ENCODE data around the gene PRKD2.
"Not testable (repeated sequence)": the region's sequence is repeated elsewhere in the genome, so short reads cannot be mapped to it uniquely, and the experiment has no call there.

PRKD2 gene

DNA sequence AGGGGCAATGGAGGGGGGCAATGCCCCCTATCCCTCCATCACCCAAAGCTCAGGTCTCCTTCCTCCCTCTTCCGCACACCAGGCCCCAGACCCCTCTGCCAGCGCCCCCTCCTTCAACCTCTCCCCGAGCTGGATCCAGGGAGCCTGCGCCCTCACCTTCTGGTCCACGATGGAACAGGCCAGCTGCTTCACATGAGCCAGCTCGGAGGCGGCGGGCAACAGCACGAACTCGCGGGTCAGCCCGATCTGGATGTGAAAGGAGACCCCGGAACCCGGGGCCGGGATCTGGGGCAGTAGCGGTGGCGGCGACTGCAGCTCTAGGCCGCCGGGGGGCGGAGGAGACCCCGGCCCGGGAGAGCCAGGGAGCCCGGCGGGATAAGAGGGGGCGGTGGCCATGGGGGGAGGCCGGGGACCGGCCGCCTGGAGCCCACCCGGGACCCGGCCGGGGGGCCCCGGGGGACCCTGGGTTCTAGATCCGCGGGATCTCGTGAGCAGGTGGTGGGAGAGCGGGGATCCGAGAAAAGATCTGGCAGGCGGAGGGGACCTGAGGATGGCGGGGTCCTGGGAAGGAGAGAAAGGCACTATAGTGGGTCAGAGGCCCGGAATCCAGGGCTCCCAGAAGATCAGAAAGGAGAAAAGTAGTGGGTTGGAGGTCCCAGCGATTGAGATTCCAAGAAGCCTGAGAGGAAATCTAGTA, 791 bp downstream of the PRKD2 start:
- TF ChIP-seq, protein P1, sequence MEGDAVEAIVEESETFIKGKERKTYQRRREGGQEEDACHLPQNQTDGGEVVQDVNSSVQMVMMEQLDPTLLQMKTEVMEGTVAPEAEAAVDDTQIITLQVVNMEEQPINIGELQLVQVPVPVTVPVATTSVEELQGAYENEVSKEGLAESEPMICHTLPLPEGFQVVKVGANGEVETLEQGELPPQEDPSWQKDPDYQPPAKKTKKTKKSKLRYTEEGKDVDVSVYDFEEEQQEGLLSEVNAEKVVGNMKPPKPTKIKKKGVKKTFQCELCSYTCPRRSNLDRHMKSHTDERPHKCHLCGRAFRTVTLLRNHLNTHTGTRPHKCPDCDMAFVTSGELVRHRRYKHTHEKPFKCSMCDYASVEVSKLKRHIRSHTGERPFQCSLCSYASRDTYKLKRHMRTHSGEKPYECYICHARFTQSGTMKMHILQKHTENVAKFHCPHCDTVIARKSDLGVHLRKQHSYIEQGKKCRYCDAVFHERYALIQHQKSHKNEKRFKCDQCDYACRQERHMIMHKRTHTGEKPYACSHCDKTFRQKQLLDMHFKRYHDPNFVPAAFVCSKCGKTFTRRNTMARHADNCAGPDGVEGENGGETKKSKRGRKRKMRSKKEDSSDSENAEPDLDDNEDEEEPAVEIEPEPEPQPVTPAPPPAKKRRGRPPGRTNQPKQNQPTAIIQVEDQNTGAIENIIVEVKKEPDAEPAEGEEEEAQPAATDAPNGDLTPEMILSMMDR (IDR thresholded peaks at IDR 0.05; ENCODE audit: low read depth, low read length): peak; percentile 20; the same call in 1 of the 2 replicates
- TF ChIP-seq EZH2phosphoT487 (IDR thresholded peaks at IDR 0.05; ENCODE audit: low read depth): no peak
- H3K27me3 ChIP-seq (ENCODE audit: low read depth, low read length): no peaks in the 10 kb centered on the region
- peak overlapping the region; percentile 93 for H3K9ac ChIP-seq (ENCODE audit: low read length)
- peak overlapping the region; percentile 94 for H3K4me3 ChIP-seq (ENCODE audit: low read length)
- H3K27ac ChIP-seq (ENCODE audit: low read length): peak overlapping the region; percentile 66
- H2AFZ ChIP-seq (ENCODE audit: low read depth, low read length): no peak overlapping the region
- H3K79me2 ChIP-seq (ENCODE audit: low read length): peaks cover 24% of the 10 kb centered on the region
- peaks cover 15% of the 10 kb centered on the region for H3K36me3 ChIP-seq (replicated peaks; ENCODE audit: low read depth, low read length)
- H4K20me1 ChIP-seq (ENCODE audit: insufficient read depth, low read length): peaks cover 5% of the 10 kb centered on the region; the same call in 1 of the 2 replicates
- peaks cover 42% of the 10 kb centered on the region for H3K4me1 ChIP-seq (ENCODE audit: low read length)
- H3K4me2 ChIP-seq (ENCODE audit: low read length): peak overlapping the region; percentile 95
- no peaks in the 10 kb centered on the region for H3K9me3 ChIP-seq (ENCODE audit: insufficient read depth, low read length)

DNA sequence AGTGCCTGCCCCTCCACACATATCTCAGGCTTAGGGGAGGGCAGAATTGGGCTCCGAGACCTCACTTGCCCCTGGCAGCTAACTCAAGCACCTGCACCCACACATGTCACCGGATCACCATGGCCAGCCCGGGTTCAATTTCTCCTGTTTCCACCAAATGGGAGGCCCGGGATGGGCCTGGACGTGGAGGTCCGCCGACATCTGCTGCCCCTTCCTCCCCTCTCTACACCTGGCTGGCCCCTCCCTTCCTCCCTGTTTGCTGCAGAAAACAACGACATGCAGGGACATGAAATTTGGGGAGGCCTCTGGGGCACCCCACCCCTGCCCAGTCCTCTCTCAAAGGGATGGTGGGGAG, 1.3 kb downstream of the PRKD2 start:
- H3K36me3 ChIP-seq (replicated peaks; ENCODE audit: low read depth, low read length): peaks cover 18% of the 10 kb centered on the region
- TF ChIP-seq EZH2phosphoT487 (IDR thresholded peaks at IDR 0.05; ENCODE audit: low read depth): no peak
- TF ChIP-seq, protein P1 (IDR thresholded peaks at IDR 0.05; ENCODE audit: low read depth, low read length): no peak
- peak overlapping the region; percentile 93 for H3K9ac ChIP-seq (ENCODE audit: low read length)
- H3K9me3 ChIP-seq (ENCODE audit: insufficient read depth, low read length): no peaks in the 10 kb centered on the region
- peak overlapping the region; percentile 94 for H3K4me3 ChIP-seq (ENCODE audit: low read length)
- peaks cover 5% of the 10 kb centered on the region; the same call in 1 of the 2 replicates for H4K20me1 ChIP-seq (ENCODE audit: insufficient read depth, low read length)
- H3K79me2 ChIP-seq (ENCODE audit: low read length): peaks cover 24% of the 10 kb centered on the region
- no peak overlapping the region for H2AFZ ChIP-seq (ENCODE audit: low read depth, low read length)
- H3K4me2 ChIP-seq (ENCODE audit: low read length): peak overlapping the region; percentile 95
- H3K27me3 ChIP-seq (ENCODE audit: low read depth, low read length): no peaks in the 10 kb centered on the region
- H3K27ac ChIP-seq (ENCODE audit: low read length): peak overlapping the region; percentile 66
- H3K4me1 ChIP-seq (ENCODE audit: low read length): peaks cover 42% of the 10 kb centered on the region

DNA sequence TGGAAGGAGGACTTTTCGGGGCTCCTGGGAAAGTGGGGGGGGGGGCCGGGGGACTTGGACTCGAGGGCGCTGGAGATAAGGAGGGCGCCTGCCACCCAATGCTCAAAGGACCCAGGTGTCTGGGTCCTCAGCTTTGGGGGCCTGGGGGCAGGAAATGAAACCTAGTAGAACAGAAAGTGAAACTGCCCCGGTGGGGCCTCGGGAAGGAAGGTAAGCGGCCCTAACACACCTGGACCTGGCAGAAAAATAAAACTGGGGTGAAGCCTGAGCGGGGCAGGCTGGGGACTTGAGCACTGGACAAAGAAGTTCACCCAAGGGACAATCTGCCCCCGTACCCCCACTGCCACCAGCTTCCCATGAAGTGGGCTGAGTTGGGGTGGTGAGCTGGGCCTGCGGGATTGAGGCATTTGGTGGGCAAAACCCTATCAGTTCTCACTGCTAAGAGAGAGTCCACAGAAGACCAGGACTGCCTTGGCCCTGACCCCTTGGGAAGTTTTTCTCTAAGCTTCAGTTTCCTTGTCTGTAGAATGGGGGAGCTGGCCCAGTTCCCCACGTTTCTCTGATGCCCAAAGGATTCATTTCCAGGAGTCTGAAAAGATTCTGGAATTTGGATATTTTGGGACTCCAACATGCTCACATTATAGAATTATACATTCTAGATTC, 2.3 kb downstream of the PRKD2 start:
- Histone ChIP-seq H3K4me3 (ENCODE audit: low read length) (peak overlapping the region; percentile 94), H4K20me1 (ENCODE audit: insufficient read depth, low read length) (peaks cover 5% of the 10 kb centered on the region; the same call in 1 of the 2 replicates), H3K4me2 (ENCODE audit: low read length) (peak overlapping the region; percentile 95), H3K4me1 (ENCODE audit: low read length) (peaks cover 32% of the 10 kb centered on the region), H2AFZ (ENCODE audit: low read depth, low read length) (no peak overlapping the region), H3K79me2 (ENCODE audit: low read length) (peaks cover 24% of the 10 kb centered on the region), H3K36me3 (replicated peaks; ENCODE audit: low read depth, low read length) (peaks cover 22% of the 10 kb centered on the region), H3K9me3 (ENCODE audit: insufficient read depth, low read length) (no peaks in the 10 kb centered on the region), H3K27ac (ENCODE audit: low read length) (peak overlapping the region; percentile 66), H3K27me3 (ENCODE audit: low read depth, low read length) (no peaks in the 10 kb centered on the region), H3K9ac (ENCODE audit: low read length) (peak overlapping the region; percentile 93)
- TF ChIP-seq EZH2phosphoT487 (IDR thresholded peaks at IDR 0.05; ENCODE audit: low read depth): no peak
- TF ChIP-seq, protein P1 (IDR thresholded peaks at IDR 0.05; ENCODE audit: low read depth, low read length): no peak

DNA sequence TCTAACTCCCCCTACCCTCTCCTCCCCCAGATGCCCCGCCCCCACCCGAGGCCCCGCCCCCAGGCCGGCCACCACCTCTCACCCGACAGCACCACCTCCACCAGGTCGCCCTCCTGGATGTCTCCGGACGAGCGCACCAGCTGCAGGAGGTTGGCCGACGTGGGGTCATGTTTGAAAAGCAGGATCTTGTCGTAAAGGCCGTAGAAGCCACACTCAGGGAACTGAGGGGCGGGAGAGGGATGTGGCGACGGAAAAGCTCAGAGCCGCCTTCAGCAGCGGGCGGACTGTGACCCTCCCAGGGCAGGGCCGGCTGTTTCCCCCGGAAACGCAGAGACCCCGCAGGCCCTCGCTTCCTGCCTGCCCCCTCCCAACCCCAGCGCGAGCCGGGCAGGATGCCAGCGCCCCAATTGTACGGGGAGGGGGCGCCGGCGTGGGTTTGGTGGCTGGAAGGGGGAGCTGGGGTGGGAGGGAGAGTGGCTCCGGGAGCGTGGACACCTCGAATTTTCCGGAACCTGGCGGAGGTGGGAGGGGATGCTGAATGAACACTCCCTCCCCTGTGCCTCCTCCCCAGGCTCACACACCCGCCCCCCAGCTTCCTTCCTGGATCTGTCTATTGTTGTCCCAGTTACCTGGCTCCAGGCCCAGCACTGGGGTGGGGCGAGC, 3.0 kb downstream of the PRKD2 start:
- peaks cover 24% of the 10 kb centered on the region for H3K79me2 ChIP-seq (ENCODE audit: low read length)
- peaks cover 17% of the 10 kb centered on the region for H3K36me3 ChIP-seq (replicated peaks; ENCODE audit: low read depth, low read length)
- peak overlapping the region; percentile 66 for H3K27ac ChIP-seq (ENCODE audit: low read length)
- TF ChIP-seq, protein P1 (IDR thresholded peaks at IDR 0.05; ENCODE audit: low read depth, low read length): no peak
- no peak for TF ChIP-seq EZH2phosphoT487 (IDR thresholded peaks at IDR 0.05; ENCODE audit: low read depth)
- H3K27me3 ChIP-seq (ENCODE audit: low read depth, low read length): no peaks in the 10 kb centered on the region
- H3K9me3 ChIP-seq (ENCODE audit: insufficient read depth, low read length): no peaks in the 10 kb centered on the region
- H3K4me1 ChIP-seq (ENCODE audit: low read length): peaks cover 25% of the 10 kb centered on the region
- H4K20me1 ChIP-seq (ENCODE audit: insufficient read depth, low read length): peaks cover 5% of the 10 kb centered on the region; the same call in 1 of the 2 replicates
- peak overlapping the region; percentile 94 for H3K4me3 ChIP-seq (ENCODE audit: low read length)
- H2AFZ ChIP-seq (ENCODE audit: low read depth, low read length): no peak overlapping the region
- peak overlapping the region; percentile 95 for H3K4me2 ChIP-seq (ENCODE audit: low read length)
- peak overlapping the region; percentile 93 for H3K9ac ChIP-seq (ENCODE audit: low read length)

DNA sequence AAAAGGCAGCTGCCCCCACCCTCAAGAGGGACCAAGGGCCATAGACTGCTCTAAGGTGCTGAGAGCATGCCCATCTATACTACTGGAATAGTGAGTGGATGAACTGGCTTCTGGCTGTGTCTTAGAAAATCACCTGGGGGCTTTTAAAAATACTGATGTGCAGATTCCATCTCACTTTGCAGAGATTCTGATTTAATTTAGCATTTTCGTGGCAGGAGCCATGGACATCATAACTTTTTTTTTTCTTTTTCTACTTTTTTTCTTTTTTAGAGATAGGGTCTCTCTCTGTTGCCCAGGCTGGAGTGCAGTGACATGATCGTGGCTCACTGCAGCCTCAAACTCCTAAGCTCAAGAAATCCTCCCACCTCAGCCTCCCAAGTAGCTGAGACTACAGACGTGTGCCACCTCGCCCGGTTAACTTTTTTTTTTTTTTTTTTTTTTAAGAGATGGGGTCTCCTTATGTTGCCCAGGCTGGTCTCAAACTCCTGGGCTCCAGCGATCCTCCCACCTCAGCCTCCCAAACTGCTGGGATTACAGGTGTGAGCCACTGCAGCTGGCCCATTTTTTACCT, 4.1 kb downstream of the PRKD2 start:
- not testable (repeated sequence) for H2AFZ ChIP-seq (ENCODE audit: low read depth, low read length); H3K9me3 ChIP-seq (ENCODE audit: insufficient read depth, low read length); H3K4me2 ChIP-seq (ENCODE audit: low read length); H4K20me1 ChIP-seq (ENCODE audit: insufficient read depth, low read length); H3K27me3 ChIP-seq (ENCODE audit: low read depth, low read length); H3K9ac ChIP-seq (ENCODE audit: low read length); H3K4me3 ChIP-seq (ENCODE audit: low read length); H3K27ac ChIP-seq (ENCODE audit: low read length)
- peaks cover 15% of the 10 kb centered on the region for H3K4me1 ChIP-seq (ENCODE audit: low read length)
- peaks cover 19% of the 10 kb centered on the region for H3K36me3 ChIP-seq (replicated peaks; ENCODE audit: low read depth, low read length)
- peaks cover 24% of the 10 kb centered on the region for H3K79me2 ChIP-seq (ENCODE audit: low read length)

Data from OCI-LY3 (cell line).